ENCODE data around the gene MPC2. TPM values are rescaled to one million over a fixed set of nuclear protein-coding genes. Genes with fewer than 3 reads are reported as not detected.

MPC2 gene
- total and polyA plus RNA-seq, 2 of the 8 experiments (the other 6 are each of a cell fraction or from before 2014, with no cell fraction given) = 18.6 to 40.9 TPM

- TF ChIP-seq CHD7 (IDR thresholded peaks at IDR 0.05; ENCODE audit: insufficient replicate concordance, low read length) = no peak
- TF ChIP-seq HDAC2 (IDR thresholded peaks at IDR 0.05; ENCODE audit: borderline replicate concordance in 1 of 2, low read depth in 2 of 2, low read length in 2 of 2) = no peak
- no peak for TF ChIP-seq KDM1A (IDR thresholded peaks at IDR 0.05; ENCODE audit: borderline replicate concordance, low read length)
- TF ChIP-seq EGR1 (IDR thresholded peaks at IDR 0.05; ENCODE audit: borderline replicate concordance, low read depth, low read length) = no peak
- TF ChIP-seq SRF (IDR thresholded peaks at IDR 0.05; ENCODE audit: low read depth, low read length) = no peak
Measured at GRCh38 chr1:167964646-167965045, 27.8 kb upstream of the MPC2 start (continued).
